ENCODE results near the gene MTG2. TPM values are rescaled to one million over a fixed set of nuclear protein-coding genes. Genes with fewer than 3 reads are reported as not detected.

Gene MTG2
- total and polyA plus RNA-seq, 4 donors, result 13.0 to 28.0 (median 24.4) TPM

DNA sequence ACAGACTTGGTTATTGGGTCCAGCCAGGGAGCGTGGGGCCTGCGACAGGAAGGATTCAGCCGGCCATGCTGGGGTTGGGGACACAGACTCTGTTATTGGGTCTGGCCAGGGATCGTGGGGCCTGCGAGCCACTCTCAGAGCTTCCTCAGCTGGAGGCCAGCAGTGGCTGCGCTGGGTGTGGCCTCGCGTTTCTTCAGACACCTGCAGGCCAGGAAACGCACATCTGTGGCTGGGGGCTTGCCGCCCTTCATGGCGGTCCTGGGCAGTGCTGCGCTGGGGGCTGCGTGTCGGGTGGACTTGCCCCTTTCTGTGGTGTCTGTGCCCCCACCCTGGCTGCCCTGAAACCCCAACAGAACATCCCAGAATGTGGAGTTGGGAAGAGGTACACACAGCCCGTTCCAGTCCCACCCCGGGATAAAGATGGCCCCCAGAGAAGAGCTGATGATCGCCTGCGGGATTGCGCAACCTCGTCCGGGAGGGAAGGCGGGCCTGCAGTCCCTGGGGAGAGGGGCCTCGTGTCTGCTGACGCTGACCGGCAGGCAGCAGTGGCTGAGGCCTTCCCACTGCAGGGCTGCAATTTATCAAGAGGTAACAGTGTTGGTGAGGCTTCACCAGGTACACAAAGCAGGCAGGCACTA lies 16.9 kb upstream of the MTG2 start:
- Histone ChIP-seq H3K36me3 (ENCODE audit: control insufficient read depth in 4 of 4, insufficient read depth in 3 of 4, low read depth in 1 of 4, low read length in 3 of 4) (peaks cover 22 to 60% (median 28%) of the 10 kb centered on the region in 4 donors), H3K27ac (ENCODE audit: low read depth in 1 of 2, low read length in 2 of 2) (no peak overlapping the region), H3K4me1 (ENCODE audit: control insufficient read depth in 4 of 4, insufficient read depth in 4 of 4, low read length in 3 of 4) (no peaks in the 10 kb centered on the region), H3K9me3 (ENCODE audit: control insufficient read depth in 4 of 4, low read length in 3 of 4) (no peaks in the 10 kb centered on the region), H3K9ac (ENCODE audit: low read depth in 1 of 2, low read length in 2 of 2) (no peak overlapping the region), H3K27me3 (ENCODE audit: control insufficient read depth in 4 of 4, insufficient read depth in 4 of 4, low read length in 3 of 4) (no peaks in the 10 kb centered on the region), H3K4me3 (ENCODE audit: low read depth in 1 of 3, low read length in 3 of 3) (no peak overlapping the region)
- TF ChIP-seq FOXA1 (IDR thresholded peaks at IDR 0.05) (no peak), SP1 (IDR thresholded peaks at IDR 0.05) (no peak), TAF1 (conservative IDR thresholded peaks at IDR 0.05) (no peak), GABPA (IDR thresholded peaks at IDR 0.05 in 1 of 2, conservative IDR thresholded peaks at IDR 0.05 in 1 of 2) (no peak)
- WGBS, result 90% methylated on average over 25 of the region's 25 CpGs
- DNase-seq (ENCODE audit: low spot score), result no peak

DNA sequence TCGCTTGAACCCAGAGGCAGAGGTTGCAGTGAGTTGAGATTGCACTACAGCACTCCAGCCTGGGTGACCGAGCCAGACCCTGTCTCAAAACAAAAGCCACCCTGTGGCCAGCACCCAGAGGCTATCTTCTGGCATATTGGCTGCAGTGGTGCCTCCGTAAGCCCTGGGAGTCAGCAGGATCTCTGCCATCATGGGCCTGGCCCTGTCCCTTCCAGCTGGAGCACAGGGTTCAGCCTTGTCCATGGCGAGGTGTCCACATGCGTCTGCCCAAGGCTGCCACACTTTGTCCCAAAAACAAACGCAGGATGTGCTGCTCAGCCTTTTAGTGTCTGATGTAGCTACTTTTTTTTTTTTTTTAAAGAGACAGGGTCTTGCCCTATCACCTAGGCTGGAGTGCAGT lies 15.4 kb upstream of the MTG2 start:
- peaks cover 19 to 54% (median 24%) of the 10 kb centered on the region in 4 donors for H3K36me3 ChIP-seq (ENCODE audit: control insufficient read depth in 4 of 4, insufficient read depth in 3 of 4, low read depth in 1 of 4, low read length in 3 of 4)
- WGBS, result 74% methylated on average over 6 of the region's 6 CpGs
- TF ChIP-seq, protein P1, sequence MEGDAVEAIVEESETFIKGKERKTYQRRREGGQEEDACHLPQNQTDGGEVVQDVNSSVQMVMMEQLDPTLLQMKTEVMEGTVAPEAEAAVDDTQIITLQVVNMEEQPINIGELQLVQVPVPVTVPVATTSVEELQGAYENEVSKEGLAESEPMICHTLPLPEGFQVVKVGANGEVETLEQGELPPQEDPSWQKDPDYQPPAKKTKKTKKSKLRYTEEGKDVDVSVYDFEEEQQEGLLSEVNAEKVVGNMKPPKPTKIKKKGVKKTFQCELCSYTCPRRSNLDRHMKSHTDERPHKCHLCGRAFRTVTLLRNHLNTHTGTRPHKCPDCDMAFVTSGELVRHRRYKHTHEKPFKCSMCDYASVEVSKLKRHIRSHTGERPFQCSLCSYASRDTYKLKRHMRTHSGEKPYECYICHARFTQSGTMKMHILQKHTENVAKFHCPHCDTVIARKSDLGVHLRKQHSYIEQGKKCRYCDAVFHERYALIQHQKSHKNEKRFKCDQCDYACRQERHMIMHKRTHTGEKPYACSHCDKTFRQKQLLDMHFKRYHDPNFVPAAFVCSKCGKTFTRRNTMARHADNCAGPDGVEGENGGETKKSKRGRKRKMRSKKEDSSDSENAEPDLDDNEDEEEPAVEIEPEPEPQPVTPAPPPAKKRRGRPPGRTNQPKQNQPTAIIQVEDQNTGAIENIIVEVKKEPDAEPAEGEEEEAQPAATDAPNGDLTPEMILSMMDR (IDR thresholded peaks at IDR 0.05; ENCODE audit: low read depth, low read length, missing input control), result no peak
- TF ChIP-seq JUND (IDR thresholded peaks at IDR 0.05) (no peak), RAD21 (IDR thresholded peaks at IDR 0.05) (no peak), TAF1 (conservative IDR thresholded peaks at IDR 0.05) (no peak), HNF4A (conservative IDR thresholded peaks at IDR 0.05) (no peak)
- TF ChIP-seq, protein P2, sequence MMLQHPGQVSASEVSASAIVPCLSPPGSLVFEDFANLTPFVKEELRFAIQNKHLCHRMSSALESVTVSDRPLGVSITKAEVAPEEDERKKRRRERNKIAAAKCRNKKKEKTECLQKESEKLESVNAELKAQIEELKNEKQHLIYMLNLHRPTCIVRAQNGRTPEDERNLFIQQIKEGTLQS (IDR thresholded peaks at IDR 0.05), result no peak
- no peaks in the 10 kb centered on the region for H3K9me3 ChIP-seq (ENCODE audit: control insufficient read depth in 4 of 4, low read length in 3 of 4)
- no peak overlapping the region for H3K27ac ChIP-seq (ENCODE audit: low read depth in 1 of 2, low read length in 2 of 2)
- H3K27me3 ChIP-seq (ENCODE audit: control insufficient read depth in 4 of 4, insufficient read depth in 4 of 4, low read length in 3 of 4), result no peaks in the 10 kb centered on the region
- H3K4me3 ChIP-seq (ENCODE audit: low read depth in 1 of 3, low read length in 3 of 3), result no peak overlapping the region
- DNase-seq (ENCODE audit: low spot score), result no peak
- no peaks in the 10 kb centered on the region for H3K4me1 ChIP-seq (ENCODE audit: control insufficient read depth in 4 of 4, insufficient read depth in 4 of 4, low read length in 3 of 4)
- no peak overlapping the region for H3K9ac ChIP-seq (ENCODE audit: low read depth in 1 of 2, low read length in 2 of 2)

DNA sequence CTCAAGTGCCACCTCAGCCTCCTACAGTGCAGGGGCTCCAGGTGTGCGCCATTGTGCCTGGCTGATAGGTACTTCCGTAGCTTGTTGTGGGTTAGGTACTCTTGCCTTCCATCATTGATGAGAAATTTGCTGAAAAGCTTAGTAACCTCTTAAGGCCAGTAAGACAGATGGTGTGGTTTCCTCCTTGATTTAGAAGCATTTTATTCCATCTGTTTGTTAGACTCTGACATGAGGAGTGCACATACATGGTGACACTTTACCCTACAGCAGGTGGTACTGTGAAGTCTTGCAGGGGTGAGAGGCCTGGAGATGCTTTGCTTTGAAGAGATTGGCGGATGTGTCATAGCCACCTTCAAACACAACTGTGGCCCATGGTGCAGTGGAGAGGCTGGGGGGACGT lies 14.8 kb upstream of the MTG2 start:
- Histone ChIP-seq H3K4me1 (ENCODE audit: control insufficient read depth in 4 of 4, insufficient read depth in 4 of 4, low read length in 3 of 4) (no peaks in the 10 kb centered on the region), H3K9ac (ENCODE audit: low read depth in 1 of 2, low read length in 2 of 2) (no peak overlapping the region), H3K27ac (ENCODE audit: low read depth in 1 of 2, low read length in 2 of 2) (no peak overlapping the region), H3K36me3 (ENCODE audit: control insufficient read depth in 4 of 4, insufficient read depth in 3 of 4, low read depth in 1 of 4, low read length in 3 of 4) (peaks cover 14 to 51% (median 22%) of the 10 kb centered on the region in 4 donors), H3K9me3 (ENCODE audit: control insufficient read depth in 4 of 4, low read length in 3 of 4) (no peaks in the 10 kb centered on the region), H3K4me3 (ENCODE audit: low read depth in 1 of 3, low read length in 3 of 3) (no peak overlapping the region), H3K27me3 (ENCODE audit: control insufficient read depth in 4 of 4, insufficient read depth in 4 of 4, low read length in 3 of 4) (no peaks in the 10 kb centered on the region)
- DNase-seq (ENCODE audit: low spot score), result no peak
- WGBS, result 97% methylated on average over 4 of the region's 4 CpGs
- TF ChIP-seq, protein P3, sequence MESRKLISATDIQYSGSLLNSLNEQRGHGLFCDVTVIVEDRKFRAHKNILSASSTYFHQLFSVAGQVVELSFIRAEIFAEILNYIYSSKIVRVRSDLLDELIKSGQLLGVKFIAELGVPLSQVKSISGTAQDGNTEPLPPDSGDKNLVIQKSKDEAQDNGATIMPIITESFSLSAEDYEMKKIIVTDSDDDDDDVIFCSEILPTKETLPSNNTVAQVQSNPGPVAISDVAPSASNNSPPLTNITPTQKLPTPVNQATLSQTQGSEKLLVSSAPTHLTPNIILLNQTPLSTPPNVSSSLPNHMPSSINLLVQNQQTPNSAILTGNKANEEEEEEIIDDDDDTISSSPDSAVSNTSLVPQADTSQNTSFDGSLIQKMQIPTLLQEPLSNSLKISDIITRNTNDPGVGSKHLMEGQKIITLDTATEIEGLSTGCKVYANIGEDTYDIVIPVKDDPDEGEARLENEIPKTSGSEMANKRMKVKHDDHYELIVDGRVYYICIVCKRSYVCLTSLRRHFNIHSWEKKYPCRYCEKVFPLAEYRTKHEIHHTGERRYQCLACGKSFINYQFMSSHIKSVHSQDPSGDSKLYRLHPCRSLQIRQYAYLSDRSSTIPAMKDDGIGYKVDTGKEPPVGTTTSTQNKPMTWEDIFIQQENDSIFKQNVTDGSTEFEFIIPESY (IDR thresholded peaks at IDR 0.05), result no peak
- TF ChIP-seq, protein P4, sequence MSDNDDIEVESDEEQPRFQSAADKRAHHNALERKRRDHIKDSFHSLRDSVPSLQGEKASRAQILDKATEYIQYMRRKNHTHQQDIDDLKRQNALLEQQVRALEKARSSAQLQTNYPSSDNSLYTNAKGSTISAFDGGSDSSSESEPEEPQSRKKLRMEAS (IDR thresholded peaks at IDR 0.05), result no peak
- no peak for TF ChIP-seq HNF4G (IDR thresholded peaks at IDR 0.05)
- no peak for TF ChIP-seq JUND (IDR thresholded peaks at IDR 0.05)
- TF ChIP-seq, protein P2 (IDR thresholded peaks at IDR 0.05), result no peak
- TF ChIP-seq, protein P1 (IDR thresholded peaks at IDR 0.05; ENCODE audit: low read depth, low read length, missing input control), result no peak
- TF ChIP-seq TAF1 (conservative IDR thresholded peaks at IDR 0.05), result no peak
- no peak for TF ChIP-seq GABPA (IDR thresholded peaks at IDR 0.05 in 1 of 2, conservative IDR thresholded peaks at IDR 0.05 in 1 of 2)
- no peak for TF ChIP-seq RAD21 (IDR thresholded peaks at IDR 0.05)
- TF ChIP-seq FOXA2 (IDR thresholded peaks at IDR 0.05), result no peak
- TF ChIP-seq EGR1 (IDR thresholded peaks at IDR 0.05; ENCODE audit: low read depth in 2 of 2), result no peak
- TF ChIP-seq, protein P5, sequence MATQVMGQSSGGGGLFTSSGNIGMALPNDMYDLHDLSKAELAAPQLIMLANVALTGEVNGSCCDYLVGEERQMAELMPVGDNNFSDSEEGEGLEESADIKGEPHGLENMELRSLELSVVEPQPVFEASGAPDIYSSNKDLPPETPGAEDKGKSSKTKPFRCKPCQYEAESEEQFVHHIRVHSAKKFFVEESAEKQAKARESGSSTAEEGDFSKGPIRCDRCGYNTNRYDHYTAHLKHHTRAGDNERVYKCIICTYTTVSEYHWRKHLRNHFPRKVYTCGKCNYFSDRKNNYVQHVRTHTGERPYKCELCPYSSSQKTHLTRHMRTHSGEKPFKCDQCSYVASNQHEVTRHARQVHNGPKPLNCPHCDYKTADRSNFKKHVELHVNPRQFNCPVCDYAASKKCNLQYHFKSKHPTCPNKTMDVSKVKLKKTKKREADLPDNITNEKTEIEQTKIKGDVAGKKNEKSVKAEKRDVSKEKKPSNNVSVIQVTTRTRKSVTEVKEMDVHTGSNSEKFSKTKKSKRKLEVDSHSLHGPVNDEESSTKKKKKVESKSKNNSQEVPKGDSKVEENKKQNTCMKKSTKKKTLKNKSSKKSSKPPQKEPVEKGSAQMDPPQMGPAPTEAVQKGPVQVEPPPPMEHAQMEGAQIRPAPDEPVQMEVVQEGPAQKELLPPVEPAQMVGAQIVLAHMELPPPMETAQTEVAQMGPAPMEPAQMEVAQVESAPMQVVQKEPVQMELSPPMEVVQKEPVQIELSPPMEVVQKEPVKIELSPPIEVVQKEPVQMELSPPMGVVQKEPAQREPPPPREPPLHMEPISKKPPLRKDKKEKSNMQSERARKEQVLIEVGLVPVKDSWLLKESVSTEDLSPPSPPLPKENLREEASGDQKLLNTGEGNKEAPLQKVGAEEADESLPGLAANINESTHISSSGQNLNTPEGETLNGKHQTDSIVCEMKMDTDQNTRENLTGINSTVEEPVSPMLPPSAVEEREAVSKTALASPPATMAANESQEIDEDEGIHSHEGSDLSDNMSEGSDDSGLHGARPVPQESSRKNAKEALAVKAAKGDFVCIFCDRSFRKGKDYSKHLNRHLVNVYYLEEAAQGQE (IDR thresholded peaks at IDR 0.05), result no peak
- no peak for TF ChIP-seq NR2F2 (IDR thresholded peaks at IDR 0.05)
- TF ChIP-seq FOXA1 (IDR thresholded peaks at IDR 0.05), result no peak
- no peak for TF ChIP-seq HNF4A (conservative IDR thresholded peaks at IDR 0.05)

Measured in liver (tissue), 9 donors.